GM21367 (cell line): Measurements from ENCODE around the gene CDK15.

Experiments used
- ATAC-seq: cut with Tn5 transposase; IDR thresholded peaks from one replicate; pipeline ENCODE4 v1.9.1; 2021; ENCODE audit not compliant: unreplicated experiment

CDK15 gene

GRCh38 chr2:201862843-201863242 is 56.5 kb downstream of the CDK15 start:
- ATAC-seq, result no peak

GRCh38 chr2:201866643-201867473 is 60.5 kb downstream of the CDK15 start:
- ATAC-seq, result no peak

GRCh38 chr2:201871471-201871870 is 65.1 kb downstream of the CDK15 start:
- no peak for ATAC-seq

- ATAC-seq, result no peak
Observed at GRCh38 chr2:201872591-201872990, 66.3 kb downstream of the CDK15 start.

GRCh38 chr2:201879996-201880395 is 73.7 kb downstream of the CDK15 start:
- ATAC-seq, result no peak

GRCh38 chr2:201880579-201880978 is 74.2 kb downstream of the CDK15 start:
- no peak for ATAC-seq

- ATAC-seq, result no peak
Observed at GRCh38 chr2:201880993-201881611, 74.8 kb downstream of the CDK15 start.

- ATAC-seq, result no peak
Observed at GRCh38 chr2:201881741-201882140, 75.4 kb downstream of the CDK15 start.

GRCh38 chr2:201882353-201883090 is 76.2 kb downstream of the CDK15 start:
- ATAC-seq, result no peak

- ATAC-seq, result no peak
Observed at GRCh38 chr2:201883606-201884369, 77.5 kb downstream of the CDK15 start.

GRCh38 chr2:201886504-201886903 is 80.2 kb downstream of the CDK15 start:
- no peak for ATAC-seq

- no peak for ATAC-seq
Observed at GRCh38 chr2:201887773-201888425, 81.6 kb downstream of the CDK15 start.

- no peak for ATAC-seq
Observed at GRCh38 chr2:201888426-201888800, 82.1 kb downstream of the CDK15 start.

- no peak for ATAC-seq
Observed at GRCh38 chr2:201890453-201890852, 84.1 kb downstream of the CDK15 start.

- no peak for ATAC-seq
Observed at GRCh38 chr2:201891676-201892075, 85.3 kb downstream of the CDK15 start.

- no peak for ATAC-seq
Observed at GRCh38 chr2:201892516-201892915, 86.2 kb downstream of the CDK15 start.

- ATAC-seq, result peak; percentile 69
Observed at GRCh38 chr2:201900362-201900761, 94.0 kb downstream of the CDK15 start.

- ATAC-seq, result no peak
Observed at GRCh38 chr2:201901786-201902185, 95.4 kb downstream of the CDK15 start.

GRCh38 chr2:201904538-201905420 is 98.4 kb downstream of the CDK15 start:
- peak; percentile 87 for ATAC-seq
